Measurements from ENCODE around the gene PSG11.

PSG11 gene

DNA sequence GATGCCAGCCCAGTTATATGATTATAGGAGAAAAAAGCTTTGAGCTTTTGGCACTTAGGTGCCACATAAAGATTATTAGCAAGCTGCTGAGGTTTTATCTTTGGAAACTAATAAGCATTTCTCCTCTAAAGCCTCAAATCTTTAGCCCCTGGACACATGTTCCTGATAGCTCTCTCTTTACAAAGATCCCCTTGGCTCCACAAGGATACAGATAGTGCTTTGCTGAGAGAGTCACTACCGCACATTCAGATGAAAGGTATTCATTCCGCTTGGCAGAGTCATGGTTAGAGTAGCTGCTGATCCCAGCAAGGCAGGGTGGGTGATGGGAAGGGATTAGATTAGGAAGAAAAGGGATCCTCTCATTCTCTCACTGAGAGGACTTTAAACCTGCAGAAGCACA, 61.1 kb downstream of the PSG11 start:
- Histone ChIP-seq H3K9me3 (ENCODE audit: insufficient read depth, low read length) (no peaks in the 10 kb centered on the region), H3K4me2 (ENCODE audit: low read depth, low read length, poor library complexity, severe bottlenecking) (no peak overlapping the region), H3K36me3 (ENCODE audit: low read length) (no peaks in the 10 kb centered on the region), H3K9me2 (replicated peaks; ENCODE audit: insufficient read depth, low read length) (no peaks in the 10 kb centered on the region), H3K27ac (ENCODE audit: low read depth, low read length) (no peak overlapping the region), H3F3A (ENCODE audit: insufficient read depth) (no peaks in the 10 kb centered on the region), H4K20me1 (ENCODE audit: low read depth, low read length) (no peaks in the 10 kb centered on the region), H2AFZ (ENCODE audit: low read depth, low read length, severe bottlenecking) (no peak overlapping the region), H3K27me3 (ENCODE audit: low read length) (no peaks in the 10 kb centered on the region), H3K79me2 (ENCODE audit: insufficient read depth, low read length) (no peaks in the 10 kb centered on the region), H3K9ac (ENCODE audit: low read length) (no peak overlapping the region), H3K4me3 (ENCODE audit: insufficient read depth, low read length, poor library complexity, severe bottlenecking) (no peak overlapping the region)
- no peak for TF ChIP-seq EZH2phosphoT487 (conservative IDR thresholded peaks at IDR 0.05; ENCODE audit: low read length)
- TF ChIP-seq, protein P1, sequence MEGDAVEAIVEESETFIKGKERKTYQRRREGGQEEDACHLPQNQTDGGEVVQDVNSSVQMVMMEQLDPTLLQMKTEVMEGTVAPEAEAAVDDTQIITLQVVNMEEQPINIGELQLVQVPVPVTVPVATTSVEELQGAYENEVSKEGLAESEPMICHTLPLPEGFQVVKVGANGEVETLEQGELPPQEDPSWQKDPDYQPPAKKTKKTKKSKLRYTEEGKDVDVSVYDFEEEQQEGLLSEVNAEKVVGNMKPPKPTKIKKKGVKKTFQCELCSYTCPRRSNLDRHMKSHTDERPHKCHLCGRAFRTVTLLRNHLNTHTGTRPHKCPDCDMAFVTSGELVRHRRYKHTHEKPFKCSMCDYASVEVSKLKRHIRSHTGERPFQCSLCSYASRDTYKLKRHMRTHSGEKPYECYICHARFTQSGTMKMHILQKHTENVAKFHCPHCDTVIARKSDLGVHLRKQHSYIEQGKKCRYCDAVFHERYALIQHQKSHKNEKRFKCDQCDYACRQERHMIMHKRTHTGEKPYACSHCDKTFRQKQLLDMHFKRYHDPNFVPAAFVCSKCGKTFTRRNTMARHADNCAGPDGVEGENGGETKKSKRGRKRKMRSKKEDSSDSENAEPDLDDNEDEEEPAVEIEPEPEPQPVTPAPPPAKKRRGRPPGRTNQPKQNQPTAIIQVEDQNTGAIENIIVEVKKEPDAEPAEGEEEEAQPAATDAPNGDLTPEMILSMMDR (IDR thresholded peaks at IDR 0.05; ENCODE audit: insufficient read depth, low read length, poor library complexity, severe bottlenecking), result no peak

DNA sequence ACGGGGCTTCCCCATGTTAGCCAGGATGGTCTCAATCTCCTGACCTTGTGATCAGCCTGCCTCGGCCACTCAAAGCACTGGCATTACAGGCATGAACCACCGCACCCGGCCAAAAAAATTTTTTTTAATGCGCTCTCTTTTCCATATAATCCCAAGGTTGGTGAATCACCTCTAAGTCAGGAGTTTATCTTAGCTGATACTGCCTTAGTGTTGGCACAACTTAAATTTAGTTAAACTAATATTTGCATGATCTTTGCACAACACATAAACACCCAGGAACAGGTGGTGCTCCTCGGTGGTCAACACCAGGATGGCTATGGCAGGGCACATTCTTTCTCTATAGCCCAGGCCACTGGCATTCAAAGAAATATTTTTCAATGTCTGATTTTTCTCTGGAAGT, 65.2 kb downstream of the PSG11 start:
- no peaks in the 10 kb centered on the region for H3K9me3 ChIP-seq (ENCODE audit: insufficient read depth, low read length)
- no peaks in the 10 kb centered on the region for H3K27me3 ChIP-seq (ENCODE audit: low read length)
- H3K4me2 ChIP-seq (ENCODE audit: low read depth, low read length, poor library complexity, severe bottlenecking), result no peak overlapping the region
- no peaks in the 10 kb centered on the region for H3F3A ChIP-seq (ENCODE audit: insufficient read depth)
- TF ChIP-seq, protein P1 (IDR thresholded peaks at IDR 0.05; ENCODE audit: insufficient read depth, low read length, poor library complexity, severe bottlenecking), result no peak
- TF ChIP-seq EZH2phosphoT487 (conservative IDR thresholded peaks at IDR 0.05; ENCODE audit: low read length), result no peak
- no peak overlapping the region for H3K4me3 ChIP-seq (ENCODE audit: insufficient read depth, low read length, poor library complexity, severe bottlenecking)
- H3K9ac ChIP-seq (ENCODE audit: low read length), result no peak overlapping the region
- H2AFZ ChIP-seq (ENCODE audit: low read depth, low read length, severe bottlenecking), result no peak overlapping the region
- no peaks in the 10 kb centered on the region for H3K9me2 ChIP-seq (replicated peaks; ENCODE audit: insufficient read depth, low read length)
- no peak overlapping the region for H3K27ac ChIP-seq (ENCODE audit: low read depth, low read length)
- no peaks in the 10 kb centered on the region for H3K79me2 ChIP-seq (ENCODE audit: insufficient read depth, low read length)
- no peaks in the 10 kb centered on the region for H3K36me3 ChIP-seq (ENCODE audit: low read length)
- H4K20me1 ChIP-seq (ENCODE audit: low read depth, low read length), result no peaks in the 10 kb centered on the region

Measured in SU-DHL-6 (cell line).